ENCODE measurements around the gene LINC01488.

LINC01488 gene

GRCh38 chr11:69530278-69531070 lies 49.0 kb downstream of the LINC01488 start:
- DNase-seq (ENCODE audit: low read depth) = no peak

- DNase-seq (ENCODE audit: low read depth) = no peak
These were observed 49.7 kb downstream of the LINC01488 start for GRCh38 chr11:69531071-69531716.

- DNase-seq (ENCODE audit: low read depth) = no peak
These were observed 50.2 kb downstream of the LINC01488 start for GRCh38 chr11:69531717-69532088.

- no peak for DNase-seq (ENCODE audit: low read depth)
These were observed 52.1 kb downstream of the LINC01488 start for GRCh38 chr11:69533296-69534165.

GRCh38 chr11:69534166-69534530 lies 52.7 kb downstream of the LINC01488 start:
- DNase-seq (ENCODE audit: low read depth) = no peak

- no peak for DNase-seq (ENCODE audit: low read depth)
These were observed 54.4 kb downstream of the LINC01488 start for GRCh38 chr11:69535908-69536307.

GRCh38 chr11:69536406-69536805 lies 54.9 kb downstream of the LINC01488 start:
- no peak for DNase-seq (ENCODE audit: low read depth)

- no peak for DNase-seq (ENCODE audit: low read depth)
These were observed 55.7 kb downstream of the LINC01488 start for GRCh38 chr11:69537126-69537525.

GRCh38 chr11:69537855-69538640 lies 56.6 kb downstream of the LINC01488 start:
- no peak for DNase-seq (ENCODE audit: low read depth)

- DNase-seq (ENCODE audit: low read depth) = no peak
These were observed 57.4 kb downstream of the LINC01488 start for GRCh38 chr11:69538854-69539253.

- no peak for DNase-seq (ENCODE audit: low read depth)
These were observed 58.1 kb downstream of the LINC01488 start for GRCh38 chr11:69539416-69540117.

GRCh38 chr11:69540118-69541000 lies 58.9 kb downstream of the LINC01488 start:
- DNase-seq (ENCODE audit: low read depth) = no peak

GRCh38 chr11:69541001-69541285 lies 59.5 kb downstream of the LINC01488 start:
- no peak for DNase-seq (ENCODE audit: low read depth)

GRCh38 chr11:69541501-69542313 lies 60.2 kb downstream of the LINC01488 start:
- DNase-seq (ENCODE audit: low read depth) = no peak

- no peak for DNase-seq (ENCODE audit: low read depth)
These were observed 61.1 kb downstream of the LINC01488 start for GRCh38 chr11:69542314-69543168.

Data from GM04503 (cell line).